CD4-positive, alpha-beta memory T cell (primary cell): Measurements from ENCODE around the gene OR6C4. TPM values are rescaled to one million over a fixed set of nuclear protein-coding genes. Genes with fewer than 3 reads are reported as not detected.
"Not testable (repeated sequence)": the region's sequence is repeated elsewhere in the genome, so short reads cannot be mapped to it uniquely, and the experiment has no call there.

Experiments used
- CTCF ChIA-PET: fragments of 350-600 bp; sonication (Branson Sonifier 250); formaldehyde crosslinking; loops from one replicate; lab custom pipeline; 2021; ENCODE audit warnings: inconsistent platforms; ENCODE audit not compliant: partially characterized antibody; lab: Charles Lee
- POLR2A ChIA-PET: fragments of 350-600 bp; sonication (Branson Sonifier 250); formaldehyde crosslinking; loops from one replicate; lab custom pipeline; 2021; ENCODE audit not compliant: partially characterized antibody; lab: Charles Lee
- DNase-seq, 5 donors: peaks; one replicate each; pipeline versions ENCODE4 v3.0.0 to v3.0.0-alpha.2; 2020 to 2022; ENCODE audit warnings: mixed read lengths in 1 of 5
- H3K27ac ChIP-seq: one replicate; pipeline ENCODE4 v1.7.0; 2013; ENCODE audit warnings: low read depth, low read length
- H3K27me3 ChIP-seq: 2 replicates; pipeline ENCODE4 v1.7.0; 2013; ENCODE audit warnings: mild to moderate bottlenecking, low read length, moderate library complexity; ENCODE audit not compliant: insufficient read depth
- H3K36me3 ChIP-seq: 2 replicates; pipeline ENCODE4 v1.7.0; 2013; ENCODE audit warnings: mild to moderate bottlenecking, low read length, moderate library complexity; ENCODE audit not compliant: insufficient read depth
- H3K4me1 ChIP-seq: 2 replicates; pipeline ENCODE4 v1.7.0; 2013; ENCODE audit warnings: mild to moderate bottlenecking, low read length, moderate library complexity; ENCODE audit not compliant: insufficient read depth
- H3K4me3 ChIP-seq, 2 donors: one replicate each; pipeline ENCODE4 v1.7.0; 2013; ENCODE audit warnings: low read length in 2 of 2, mild to moderate bottlenecking in 1 of 2
- H3K9me3 ChIP-seq, 2 donors: one replicate each; pipeline ENCODE4 v1.7.0; 2013; ENCODE audit warnings: low read length in 2 of 2, control low read depth in 1 of 2; ENCODE audit not compliant: control insufficient read depth in 1 of 2
- H3K27ac Mint-ChIP-seq, 7 donors: one replicate each; pipeline ENCODE4 v1.8.0; 2020 to 2021; ENCODE audit warnings: mixed read lengths in 7 of 7, mild to moderate bottlenecking in 6 of 7, inconsistent platforms in 3 of 7, moderate library complexity in 3 of 7
- H3K27me3 Mint-ChIP-seq, 2 donors: one replicate each; pipeline ENCODE4 v1.8.0; 2020 to 2021; ENCODE audit warnings: mixed read lengths in 2 of 2
- H3K36me3 Mint-ChIP-seq, 2 donors: one replicate each; pipeline ENCODE4 v1.8.0; 2020 to 2021; ENCODE audit warnings: mixed read lengths in 2 of 2, inconsistent platforms in 1 of 2, mild to moderate bottlenecking in 1 of 2
- H3K4me1 Mint-ChIP-seq, 4 donors: one replicate each; pipeline ENCODE4 v1.8.0; 2020 to 2021; ENCODE audit warnings: mixed read lengths in 4 of 4, mild to moderate bottlenecking in 1 of 4
- H3K4me3 Mint-ChIP-seq, 8 donors: one replicate each; pipeline ENCODE4 v1.8.0; 2020 to 2021; ENCODE audit warnings: mixed read lengths in 8 of 8, mild to moderate bottlenecking in 7 of 8, moderate library complexity in 6 of 8, inconsistent platforms in 3 of 8
- H3K9me3 Mint-ChIP-seq, 8 donors: one replicate each; pipeline ENCODE4 v1.8.0; 2020 to 2021; ENCODE audit warnings: mixed read lengths in 8 of 8, mild to moderate bottlenecking in 5 of 8, inconsistent platforms in 3 of 8, moderate library complexity in 1 of 8
- intact Hi-C: fragments of 100-400 bp; cut with micrococcal nuclease; formaldehyde crosslinking; loops from one replicate; pipeline ENCODE4 v1.15.1; 2023
- polyA plus RNA-seq, 2 donors: library from polyadenylated mRNA; unstranded; fragments of 300-500 nt; fragmentation: Illumina TruSeq; gene quantifications; one replicate each; pipeline ENCODE4 v1.2.3, GENCODE V29; 2021
- total RNA-seq, 2 experiments: library from RNA; stranded (reverse); gene quantifications; one replicate each; pipeline ENCODE4 v1.2.3, GENCODE V29; 2021

The OR6C4 gene
- total and polyA plus RNA-seq, 4 experiments from 2014 or later = not detected

- H3K4me1 ChIP-seq = no peaks in the 10 kb centered on the region
- no peak for DNase-seq
- no peak overlapping the region for H3K4me3 ChIP-seq
- H3K9me3 Mint-ChIP-seq = peaks cover 0 to 34% (median 23%) of the 10 kb centered on the region in 8 donors
- ChIA-PET POLR2A (no interaction called here), CTCF (no interaction called here)
- intact Hi-C loops = no loop called here
- H3K27ac Mint-ChIP-seq = no peak overlapping the region
- peaks cover 13% of the 10 kb centered on the region in 2 donors for H3K27me3 Mint-ChIP-seq
- H3K4me3 Mint-ChIP-seq = no peak overlapping the region
- no peaks in the 10 kb centered on the region for H3K27me3 ChIP-seq
- peaks cover 0 to 2% of the 10 kb centered on the region in 2 donors for H3K36me3 Mint-ChIP-seq
- H3K36me3 ChIP-seq = no peaks in the 10 kb centered on the region
- no peaks in the 10 kb centered on the region for H3K9me3 ChIP-seq
- no peaks in the 10 kb centered on the region for H3K4me1 Mint-ChIP-seq
- H3K27ac ChIP-seq = no peak overlapping the region
These were observed 4.9 kb downstream of the OR6C4 start for GRCh38 chr12:55554296-55554695.

GRCh38 chr12:55570060-55570459 lies 20.7 kb downstream of the OR6C4 start:
- H3K27me3 ChIP-seq, H3K36me3 ChIP-seq, DNase-seq, H3K4me3 ChIP-seq, POLR2A ChIA-PET, H3K4me1 ChIP-seq, CTCF ChIA-PET, H3K27ac ChIP-seq, H3K4me1 Mint-ChIP-seq, intact Hi-C loops, H3K27me3 Mint-ChIP-seq: not testable (repeated sequence)
- Mint-ChIP-seq H3K27ac (peak overlapping the region in 2 of 7 donors; percentile 23 to 75), H3K36me3 (peaks cover 12 to 14% of the 10 kb centered on the region in 2 donors), H3K9me3 (peaks cover 0 to 50% (median 36%) of the 10 kb centered on the region in 8 donors), H3K4me3 (peak overlapping the region in 2 of 8 donors; percentile 15 to 24)
- peaks cover 0 to 14% of the 10 kb centered on the region in 2 donors for H3K9me3 ChIP-seq

- H3K27me3 ChIP-seq, POLR2A ChIA-PET, H3K36me3 ChIP-seq, H3K4me1 Mint-ChIP-seq, H3K4me1 ChIP-seq, H3K4me3 ChIP-seq, intact Hi-C loops, H3K27ac Mint-ChIP-seq, H3K27me3 Mint-ChIP-seq, H3K4me3 Mint-ChIP-seq, H3K27ac ChIP-seq, DNase-seq, CTCF ChIA-PET: not testable (repeated sequence)
- Mint-ChIP-seq H3K36me3 (peaks cover 12 to 14% of the 10 kb centered on the region in 2 donors), H3K9me3 (peaks cover 0 to 50% (median 36%) of the 10 kb centered on the region in 8 donors)
- H3K9me3 ChIP-seq = peaks cover 0 to 14% of the 10 kb centered on the region in 2 donors
These were observed 21.3 kb downstream of the OR6C4 start for GRCh38 chr12:55570689-55571088.

- H3K9me3 Mint-ChIP-seq = peaks cover 0 to 48% (median 35%) of the 10 kb centered on the region in 8 donors
- H3K9me3 ChIP-seq = peaks cover 0 to 14% of the 10 kb centered on the region in 2 donors
- no peak within 1 kb of the TSS for H3K4me3 ChIP-seq
- peaks cover 8 to 10% of the 10 kb centered on the region in 2 donors for H3K27me3 Mint-ChIP-seq
- ChIA-PET CTCF (no interaction called here), POLR2A (no interaction called here)
- H3K27ac Mint-ChIP-seq = no peak within 1 kb of the TSS
- H3K4me1 Mint-ChIP-seq = no peaks in the 10 kb centered on the region
- DNase-seq = no peak
- peak within 1 kb of the TSS in 1 of 8 donors; percentile 4 for H3K4me3 Mint-ChIP-seq
- H3K27ac ChIP-seq = no peak within 1 kb of the TSS
- peaks cover 12% of the 10 kb centered on the region in 2 donors for H3K36me3 Mint-ChIP-seq
- intact Hi-C loops = no loop called here
- no peaks in the 10 kb centered on the region for H3K27me3 ChIP-seq
- no peaks in the 10 kb centered on the region for H3K4me1 ChIP-seq
- no peaks in the 10 kb centered on the region for H3K36me3 ChIP-seq
These were observed 22.8 kb downstream of the OR6C4 start, which contains the start of gene OR2AP1 for GRCh38 chr12:55572168-55572567. Gene OR2AP1 (plus strand): TSS chr12:55572468. CDS start chr12:55574415, 1,947 bp downstream.

- Mint-ChIP-seq H3K27ac (no peak overlapping the region), H3K4me1 (no peaks in the 10 kb centered on the region), H3K4me3 (no peak overlapping the region), H3K36me3 (peaks cover 0 to 3% of the 10 kb centered on the region in 2 donors), H3K9me3 (peaks cover 3 to 32% (median 17%) of the 10 kb centered on the region in 8 donors), H3K27me3 (peaks cover 18 to 34% of the 10 kb centered on the region in 2 donors)
- POLR2A ChIA-PET = no interaction called here
- Histone ChIP-seq H3K9me3 (no peaks in the 10 kb centered on the region), H3K36me3 (no peaks in the 10 kb centered on the region), H3K4me3 (no peak overlapping the region), H3K4me1 (no peaks in the 10 kb centered on the region), H3K27me3 (peaks cover 6% of the 10 kb centered on the region), H3K27ac (no peak overlapping the region)
- CTCF ChIA-PET = no interaction called here
- intact Hi-C loops = no loop called here
- no peak for DNase-seq
These were observed 32.7 kb downstream of the OR6C4 start for GRCh38 chr12:55582066-55582465.

GRCh38 chr12:55585817-55586216 lies 36.4 kb downstream of the OR6C4 start:
- H3K4me3 ChIP-seq = no peak overlapping the region
- intact Hi-C loops = no loop called here
- no peak overlapping the region for H3K27ac ChIP-seq
- peaks cover 6% of the 10 kb centered on the region for H3K27me3 ChIP-seq
- no peak for DNase-seq
- Mint-ChIP-seq H3K4me3 (no peak overlapping the region), H3K36me3 (peaks cover 0 to 3% of the 10 kb centered on the region in 2 donors), H3K27ac (no peak overlapping the region), H3K27me3 (peaks cover 15 to 42% of the 10 kb centered on the region in 2 donors), H3K4me1 (no peaks in the 10 kb centered on the region), H3K9me3 (peaks cover 0 to 23% (median 6%) of the 10 kb centered on the region in 8 donors)
- H3K9me3 ChIP-seq = no peaks in the 10 kb centered on the region
- CTCF ChIA-PET = no interaction called here
- no peaks in the 10 kb centered on the region for H3K4me1 ChIP-seq
- POLR2A ChIA-PET = no interaction called here
- no peaks in the 10 kb centered on the region for H3K36me3 ChIP-seq

GRCh38 chr12:55590152-55590551 lies 40.8 kb downstream of the OR6C4 start:
- H3K4me3 ChIP-seq, intact Hi-C loops, H3K9me3 ChIP-seq, CTCF ChIA-PET, H3K27ac Mint-ChIP-seq, H3K27ac ChIP-seq, DNase-seq, H3K4me1 Mint-ChIP-seq, H3K36me3 ChIP-seq, H3K36me3 Mint-ChIP-seq, H3K4me1 ChIP-seq, H3K27me3 ChIP-seq, POLR2A ChIA-PET, H3K4me3 Mint-ChIP-seq: not testable (repeated sequence)
- Mint-ChIP-seq H3K9me3 (peaks cover 0 to 34% (median 20%) of the 10 kb centered on the region in 8 donors), H3K27me3 (peaks cover 14 to 42% of the 10 kb centered on the region in 2 donors)
